ENCODE data around the gene DNAI1.

The DNAI1 gene

GRCh38 chr9:34443976-34444375 is 14.6 kb upstream of the DNAI1 start:
- Histone ChIP-seq H2BK15ac (ENCODE audit: low read length) (no peak overlapping the region), H3K18ac (ENCODE audit: low read length) (no peak overlapping the region), H3K23ac (ENCODE audit: low read depth, low read length, poor library complexity) (no peak overlapping the region), H3K14ac (ENCODE audit: low read length) (no peak overlapping the region), H3K4me3 (ENCODE audit: low read length in 2 of 2) (no peak overlapping the region), H3K9ac (ENCODE audit: low read depth, low read length, poor library complexity) (no peak overlapping the region), H2BK120ac (ENCODE audit: low read depth, low read length) (no peak overlapping the region), H3K36me3 (replicated peaks in 1 of 2; ENCODE audit: control insufficient read depth in 2 of 2, insufficient read depth in 2 of 2, low read length in 2 of 2) (peaks cover 0 to 6% of the 10 kb centered on the region in 2 donors), H3K4ac (ENCODE audit: low read length) (no peak overlapping the region), H4K91ac (ENCODE audit: low read depth, low read length, poor library complexity) (no peak overlapping the region), H2AK5ac (ENCODE audit: low read depth, low read length) (no peak overlapping the region), H3K4me1 (ENCODE audit: control insufficient read depth in 2 of 2, insufficient read depth in 1 of 2, low read depth in 1 of 2, low read length in 2 of 2) (peaks cover 0 to 2% of the 10 kb centered on the region in 2 donors), H2AFZ (ENCODE audit: low read length) (no peak overlapping the region), H3K9me3 (replicated peaks in 1 of 2; ENCODE audit: control insufficient read depth in 2 of 2, insufficient read depth in 1 of 2, low read depth in 1 of 2, low read length in 2 of 2) (no peaks in the 10 kb centered on the region), H3K4me2 (ENCODE audit: insufficient read depth, low read length, poor library complexity, severe bottlenecking) (no peak overlapping the region), H3K27me3 (ENCODE audit: control insufficient read depth in 3 of 3, insufficient read depth in 3 of 3, low read depth in 1 of 3, low read length in 3 of 3) (no peaks in the 10 kb centered on the region), H4K8ac (ENCODE audit: low read depth, low read length) (no peak overlapping the region), H2BK5ac (ENCODE audit: low read length) (no peak overlapping the region), H2BK12ac (ENCODE audit: low read length) (no peak overlapping the region), H3K79me1 (ENCODE audit: low read depth, low read length) (no peaks in the 10 kb centered on the region), H3K27ac (replicated peaks; ENCODE audit: low read length) (no peak overlapping the region)
- no peak for DNase-seq (ENCODE audit: low spot score)

- DNase-seq (ENCODE audit: low spot score), result no peak
- Histone ChIP-seq H4K8ac (ENCODE audit: low read depth, low read length) (no peak overlapping the region), H2BK15ac (ENCODE audit: low read length) (no peak overlapping the region), H3K4me3 (ENCODE audit: low read length in 2 of 2) (no peak overlapping the region), H2BK120ac (ENCODE audit: low read depth, low read length) (no peak overlapping the region), H2BK12ac (ENCODE audit: low read length) (no peak overlapping the region), H3K9me3 (replicated peaks in 1 of 2; ENCODE audit: control insufficient read depth in 2 of 2, insufficient read depth in 1 of 2, low read depth in 1 of 2, low read length in 2 of 2) (no peaks in the 10 kb centered on the region), H3K27ac (replicated peaks; ENCODE audit: low read length) (no peak overlapping the region), H3K4me1 (ENCODE audit: control insufficient read depth in 2 of 2, insufficient read depth in 1 of 2, low read depth in 1 of 2, low read length in 2 of 2) (peaks cover 1 to 2% of the 10 kb centered on the region in 2 donors), H3K14ac (ENCODE audit: low read length) (no peak overlapping the region), H3K9ac (ENCODE audit: low read depth, low read length, poor library complexity) (no peak overlapping the region), H2BK5ac (ENCODE audit: low read length) (no peak overlapping the region), H4K91ac (ENCODE audit: low read depth, low read length, poor library complexity) (no peak overlapping the region), H3K23ac (ENCODE audit: low read depth, low read length, poor library complexity) (no peak overlapping the region), H3K36me3 (replicated peaks in 1 of 2; ENCODE audit: control insufficient read depth in 2 of 2, insufficient read depth in 2 of 2, low read length in 2 of 2) (no peaks in the 10 kb centered on the region), H3K4me2 (ENCODE audit: insufficient read depth, low read length, poor library complexity, severe bottlenecking) (no peak overlapping the region), H3K4ac (ENCODE audit: low read length) (no peak overlapping the region), H3K79me1 (ENCODE audit: low read depth, low read length) (no peaks in the 10 kb centered on the region), H3K18ac (ENCODE audit: low read length) (no peak overlapping the region), H2AK5ac (ENCODE audit: low read depth, low read length) (no peak overlapping the region), H3K27me3 (ENCODE audit: control insufficient read depth in 3 of 3, insufficient read depth in 3 of 3, low read depth in 1 of 3, low read length in 3 of 3) (no peaks in the 10 kb centered on the region), H2AFZ (ENCODE audit: low read length) (no peak overlapping the region)
Measured at GRCh38 chr9:34446468-34446891, 12.1 kb upstream of the DNAI1 start.

- no peak for DNase-seq (ENCODE audit: low spot score)
- no peak overlapping the region for H4K8ac ChIP-seq (ENCODE audit: low read depth, low read length)
Measured at GRCh38 chr9:34446951-34447350, 11.7 kb upstream of the DNAI1 start.

GRCh38 chr9:34450644-34451043 is 8.0 kb upstream of the DNAI1 start:
- Histone ChIP-seq H2BK15ac (ENCODE audit: low read length) (no peak overlapping the region), H3K9ac (ENCODE audit: low read depth, low read length, poor library complexity) (no peak overlapping the region), H3K4me3 (ENCODE audit: low read length in 2 of 2) (no peak overlapping the region), H3K18ac (ENCODE audit: low read length) (no peak overlapping the region), H2AFZ (ENCODE audit: low read length) (no peak overlapping the region), H2AK5ac (ENCODE audit: low read depth, low read length) (no peak overlapping the region), H3K79me1 (ENCODE audit: low read depth, low read length) (no peaks in the 10 kb centered on the region), H3K4ac (ENCODE audit: low read length) (no peak overlapping the region), H3K27ac (replicated peaks; ENCODE audit: low read length) (no peak overlapping the region), H2BK12ac (ENCODE audit: low read length) (no peak overlapping the region), H3K27me3 (ENCODE audit: control insufficient read depth in 3 of 3, insufficient read depth in 3 of 3, low read depth in 1 of 3, low read length in 3 of 3) (no peaks in the 10 kb centered on the region), H2BK120ac (ENCODE audit: low read depth, low read length) (no peak overlapping the region), H3K14ac (ENCODE audit: low read length) (no peak overlapping the region), H3K36me3 (replicated peaks in 1 of 2; ENCODE audit: control insufficient read depth in 2 of 2, insufficient read depth in 2 of 2, low read length in 2 of 2) (no peaks in the 10 kb centered on the region), H3K9me3 (replicated peaks in 1 of 2; ENCODE audit: control insufficient read depth in 2 of 2, insufficient read depth in 1 of 2, low read depth in 1 of 2, low read length in 2 of 2) (no peaks in the 10 kb centered on the region), H3K4me1 (ENCODE audit: control insufficient read depth in 2 of 2, insufficient read depth in 1 of 2, low read depth in 1 of 2, low read length in 2 of 2) (peaks cover 1 to 5% of the 10 kb centered on the region in 2 donors), H4K91ac (ENCODE audit: low read depth, low read length, poor library complexity) (no peak overlapping the region), H3K23ac (ENCODE audit: low read depth, low read length, poor library complexity) (no peak overlapping the region), H2BK5ac (ENCODE audit: low read length) (no peak overlapping the region), H4K8ac (ENCODE audit: low read depth, low read length) (no peak overlapping the region), H3K4me2 (ENCODE audit: insufficient read depth, low read length, poor library complexity, severe bottlenecking) (no peak overlapping the region)
- WGBS, 2 donors (ENCODE audit: extremely low coverage in 2 of 2, insufficient read length in 2 of 2, insufficient replicate concordance in 1 of 2), result no CpG with 5 or more reads among the region's 10 CpGs
- DNase-seq (ENCODE audit: low spot score), result no peak

More at GRCh38 chr9:34446951-34447350, 11.7 kb upstream of the DNAI1 start:
- H3K27me3 ChIP-seq (ENCODE audit: control insufficient read depth in 3 of 3, insufficient read depth in 3 of 3, low read depth in 1 of 3, low read length in 3 of 3), result no peaks in the 10 kb centered on the region
- no peak overlapping the region for H2BK120ac ChIP-seq (ENCODE audit: low read depth, low read length)
- H2AFZ ChIP-seq (ENCODE audit: low read length), result no peak overlapping the region
- H2AK5ac ChIP-seq (ENCODE audit: low read depth, low read length), result no peak overlapping the region
- no peak overlapping the region for H2BK12ac ChIP-seq (ENCODE audit: low read length)
- H3K79me1 ChIP-seq (ENCODE audit: low read depth, low read length), result no peaks in the 10 kb centered on the region
- H3K9me3 ChIP-seq (replicated peaks in 1 of 2; ENCODE audit: control insufficient read depth in 2 of 2, insufficient read depth in 1 of 2, low read depth in 1 of 2, low read length in 2 of 2), result no peaks in the 10 kb centered on the region
- no peak overlapping the region for H3K4ac ChIP-seq (ENCODE audit: low read length)
- H2BK15ac ChIP-seq (ENCODE audit: low read length), result no peak overlapping the region
- no peak overlapping the region for H4K91ac ChIP-seq (ENCODE audit: low read depth, low read length, poor library complexity)
- no peak overlapping the region for H3K23ac ChIP-seq (ENCODE audit: low read depth, low read length, poor library complexity)
- no peak overlapping the region for H3K14ac ChIP-seq (ENCODE audit: low read length)
- H3K27ac ChIP-seq (replicated peaks; ENCODE audit: low read length), result no peak overlapping the region
- no peak overlapping the region for H3K4me3 ChIP-seq (ENCODE audit: low read length in 2 of 2)
- no peak overlapping the region for H2BK5ac ChIP-seq (ENCODE audit: low read length)
- H3K9ac ChIP-seq (ENCODE audit: low read depth, low read length, poor library complexity), result no peak overlapping the region
- no peak overlapping the region for H3K4me2 ChIP-seq (ENCODE audit: insufficient read depth, low read length, poor library complexity, severe bottlenecking)
- no peaks in the 10 kb centered on the region for H3K36me3 ChIP-seq (replicated peaks in 1 of 2; ENCODE audit: control insufficient read depth in 2 of 2, insufficient read depth in 2 of 2, low read length in 2 of 2)
- no CpG with 5 or more reads among the region's 1 CpG for WGBS, 2 donors (ENCODE audit: extremely low coverage in 2 of 2, insufficient read length in 2 of 2, insufficient replicate concordance in 1 of 2)
- peaks cover 1 to 5% of the 10 kb centered on the region in 2 donors for H3K4me1 ChIP-seq (ENCODE audit: control insufficient read depth in 2 of 2, insufficient read depth in 1 of 2, low read depth in 1 of 2, low read length in 2 of 2)
- no peak overlapping the region for H3K18ac ChIP-seq (ENCODE audit: low read length)
